HG03045 (cell line): Measurements from ENCODE around the gene GAL3ST2.
"Not testable (repeated sequence)": the region's sequence is repeated elsewhere in the genome, so short reads cannot be mapped to it uniquely, and the experiment has no call there.

ENCODE experiments used
- ATAC-seq: cut with Tn5 transposase; IDR thresholded peaks from one replicate; pipeline ENCODE4 v1.9.1; 2021; ENCODE audit warnings: mild to moderate bottlenecking, moderate library complexity; ENCODE audit not compliant: unreplicated experiment

The GAL3ST2 gene

GRCh38 chr2:241806217-241806616 lies 29.6 kb downstream of the GAL3ST2 start:
- not testable (repeated sequence) for ATAC-seq

DNA sequence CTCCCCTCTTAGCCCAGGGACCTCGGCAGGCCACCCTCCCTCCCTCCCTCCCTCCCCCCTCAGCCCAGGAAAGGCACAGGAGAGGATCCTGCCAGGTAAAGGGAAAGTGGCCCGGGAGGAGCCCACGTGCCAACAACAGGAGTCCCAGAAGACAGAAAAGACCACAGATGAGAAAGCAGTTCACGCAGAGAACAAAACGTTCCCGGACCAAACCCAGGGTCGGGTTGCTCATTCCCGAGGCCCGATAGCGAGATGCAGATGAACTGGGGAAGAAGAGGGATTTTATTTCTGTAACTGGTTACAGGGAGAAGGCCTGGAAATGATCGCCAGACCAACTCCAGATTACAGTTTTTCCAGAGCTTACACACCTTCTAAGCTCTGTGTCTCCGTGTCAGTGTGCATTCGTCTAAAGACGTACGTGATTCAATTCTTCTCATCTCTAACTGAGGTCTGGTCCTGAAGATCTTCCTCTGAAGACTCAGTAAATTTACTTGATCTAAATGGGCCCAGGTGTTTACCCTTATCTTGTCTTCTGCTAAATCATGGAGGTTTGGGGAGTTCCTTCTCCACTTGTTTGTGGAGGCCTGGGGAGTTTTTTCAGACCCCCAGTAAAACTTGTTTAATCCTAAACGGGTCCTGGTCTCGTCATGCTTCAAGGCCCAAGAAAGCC lies 31.6 kb downstream of the GAL3ST2 start:
- no peak for ATAC-seq

DNA sequence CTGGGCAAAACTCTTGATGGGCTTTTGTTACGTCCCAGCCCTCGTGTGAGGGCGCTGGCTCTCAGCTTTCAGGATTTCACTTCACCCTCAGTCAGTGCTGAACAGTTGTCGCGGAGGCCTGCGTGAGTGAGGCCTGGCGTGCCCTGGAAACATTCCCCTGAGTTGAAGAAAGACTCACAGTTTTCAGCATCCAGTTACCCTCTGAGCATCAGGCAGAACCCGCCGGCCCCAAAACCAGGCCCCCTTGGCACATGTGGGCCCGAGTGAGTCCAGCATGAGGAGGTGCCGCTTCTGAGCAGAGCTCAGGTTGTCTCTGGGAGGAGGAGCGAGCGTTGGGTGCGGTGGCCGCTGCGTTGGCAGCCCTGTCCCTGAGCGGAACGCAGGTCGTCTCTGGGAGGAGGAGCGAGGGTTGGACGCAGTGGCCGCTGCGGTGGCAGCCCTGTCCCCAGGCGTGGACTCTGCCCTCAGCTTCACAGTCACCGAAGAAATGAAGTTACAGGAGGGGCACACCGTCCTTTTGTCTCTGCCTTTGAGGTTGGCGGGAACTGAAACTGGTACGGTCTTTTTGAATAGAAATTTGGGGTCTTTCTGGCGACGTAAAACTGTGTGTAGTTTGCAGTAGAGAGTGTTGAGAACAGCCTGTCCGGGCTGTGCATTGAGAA lies 32.2 kb downstream of the GAL3ST2 start, which contains the start of gene NEU4:
Gene NEU4 (plus strand): TSS at position 473 of the 662 bp plus-strand sequence. CDS start 5,292 bp downstream, outside the sequence.
- ATAC-seq = no peak

GRCh38 chr2:241809383-241810306 lies 33.0 kb downstream of the GAL3ST2 start:
- ATAC-seq = no peak

DNA sequence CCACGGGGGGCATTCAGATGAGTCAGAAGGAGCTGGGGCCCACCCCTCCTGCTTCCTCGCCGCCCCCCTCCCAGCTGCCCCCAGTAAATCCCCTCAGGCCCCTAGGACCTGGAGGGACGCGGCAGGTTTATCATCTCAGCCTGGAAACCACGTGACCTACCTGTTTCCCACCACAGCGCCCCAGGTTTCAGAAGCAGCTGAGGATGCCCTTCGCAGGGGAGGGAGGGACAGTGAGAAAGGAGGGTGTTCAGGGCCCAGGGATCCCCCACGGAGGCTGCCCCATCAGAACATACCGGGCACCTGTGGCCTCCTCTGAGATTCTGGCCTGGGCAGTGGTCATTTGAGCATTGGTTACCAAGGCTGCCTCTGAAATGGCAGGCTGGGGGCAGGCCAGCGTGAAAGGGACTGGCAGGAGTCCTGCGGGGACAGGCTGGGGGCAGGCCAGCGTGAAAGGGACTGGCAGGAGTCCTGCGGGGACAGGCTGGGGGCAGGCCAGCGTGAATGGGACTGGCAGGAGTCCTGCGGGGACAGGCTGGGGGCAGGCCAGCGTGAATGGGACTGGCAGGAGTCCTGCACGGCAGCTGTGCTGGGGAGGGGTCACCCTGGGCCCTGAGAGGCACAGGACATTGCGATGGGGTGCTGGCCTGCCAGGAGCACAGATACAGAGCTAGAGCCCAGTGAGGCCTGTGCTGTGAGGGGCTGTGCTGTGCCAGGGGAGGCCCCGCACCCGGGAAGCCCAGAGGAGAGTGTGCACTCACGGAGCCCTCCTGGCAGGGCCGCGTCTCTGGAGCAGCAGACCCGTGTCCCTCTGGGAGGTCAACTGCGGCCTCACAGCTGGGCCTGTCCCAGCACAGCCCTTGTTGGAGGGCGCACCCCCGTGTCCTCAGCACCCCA lies 33.9 kb downstream of the GAL3ST2 start:
- ATAC-seq = no peak

GRCh38 chr2:241811201-241811951 lies 34.8 kb downstream of the GAL3ST2 start:
- no peak for ATAC-seq

DNA sequence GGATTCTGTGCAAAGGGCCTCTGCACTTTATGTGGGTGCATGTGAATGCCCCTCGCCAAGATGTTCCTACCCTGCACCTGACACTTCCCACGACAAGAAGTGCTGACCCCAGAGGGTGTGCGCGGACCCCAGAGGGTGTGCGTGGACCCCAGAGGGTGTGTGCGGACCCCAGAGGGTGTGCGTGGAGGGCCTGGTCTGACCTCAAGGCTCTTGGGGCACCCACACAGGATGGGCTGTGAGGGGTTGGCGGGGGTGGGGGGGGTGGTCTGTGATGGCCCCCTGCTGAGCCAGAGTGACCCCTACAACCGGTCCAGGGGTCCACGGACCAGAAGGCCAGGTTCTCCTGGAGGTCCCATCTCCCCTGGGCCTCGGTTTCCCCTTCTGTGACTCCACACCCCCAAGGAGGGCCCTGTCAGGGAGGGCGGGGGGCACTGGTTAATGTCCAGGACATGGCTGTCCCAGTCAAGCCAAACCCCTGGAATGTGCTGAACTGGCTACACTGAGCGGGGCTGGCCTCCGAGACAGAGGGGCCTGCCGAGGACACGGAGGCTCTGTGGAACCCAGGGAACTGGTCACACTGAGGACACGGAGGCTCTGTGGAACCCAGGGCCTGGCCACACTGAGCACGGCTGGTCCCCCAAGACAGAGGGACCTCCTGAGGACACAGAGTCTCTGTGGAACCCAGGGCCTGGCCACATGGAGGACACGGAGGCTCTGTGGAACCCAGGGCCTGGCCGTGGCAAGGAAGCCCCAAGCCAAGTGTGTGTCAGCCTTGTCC lies 35.5 kb downstream of the GAL3ST2 start:
- ATAC-seq = no peak

DNA sequence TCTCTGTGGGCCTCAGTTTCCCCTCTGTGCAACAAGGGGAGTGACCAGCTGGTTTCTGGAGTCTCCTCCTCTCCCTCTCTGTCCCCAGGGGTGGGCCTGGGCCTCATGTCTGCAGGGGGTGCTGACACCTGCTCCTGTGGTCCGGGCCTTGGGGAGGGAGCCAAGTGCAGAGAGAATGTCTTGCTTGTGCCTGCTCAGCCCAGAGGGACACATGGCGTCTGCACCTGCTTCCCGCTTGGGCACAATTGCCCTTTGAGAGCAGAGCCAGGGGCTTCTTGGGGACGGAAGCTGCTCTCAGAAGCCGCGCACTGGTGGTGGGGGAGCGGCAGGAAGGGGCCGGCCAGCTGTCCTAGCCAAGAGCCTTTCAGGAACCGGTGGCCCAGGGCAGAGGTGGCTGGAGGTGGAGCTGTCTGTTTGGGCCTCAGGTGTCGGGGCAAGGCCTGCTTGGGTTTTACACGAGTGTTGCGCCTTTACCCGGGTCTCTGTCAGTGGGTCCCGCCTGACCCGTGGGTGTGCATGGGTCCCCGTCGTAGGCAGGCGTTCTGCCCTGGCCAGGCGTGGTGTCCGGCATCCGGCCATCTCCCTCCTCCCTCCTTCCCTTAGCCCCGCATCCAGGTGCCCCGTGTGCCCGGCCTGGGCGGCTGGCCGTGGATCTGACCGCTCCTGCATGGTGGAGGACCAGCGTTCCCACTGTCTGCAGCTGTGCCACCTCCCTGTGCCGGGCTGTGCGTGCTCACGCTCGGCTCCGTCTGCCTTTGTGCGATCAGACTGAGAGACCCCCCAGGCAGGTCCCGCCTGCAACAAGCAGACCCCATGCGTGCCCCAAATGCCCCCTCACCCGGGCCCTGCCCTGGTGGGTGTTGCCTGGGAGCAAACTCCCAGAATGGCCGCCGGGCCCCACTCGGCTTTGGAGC lies 36.4 kb downstream of the GAL3ST2 start:
- no peak for ATAC-seq

DNA sequence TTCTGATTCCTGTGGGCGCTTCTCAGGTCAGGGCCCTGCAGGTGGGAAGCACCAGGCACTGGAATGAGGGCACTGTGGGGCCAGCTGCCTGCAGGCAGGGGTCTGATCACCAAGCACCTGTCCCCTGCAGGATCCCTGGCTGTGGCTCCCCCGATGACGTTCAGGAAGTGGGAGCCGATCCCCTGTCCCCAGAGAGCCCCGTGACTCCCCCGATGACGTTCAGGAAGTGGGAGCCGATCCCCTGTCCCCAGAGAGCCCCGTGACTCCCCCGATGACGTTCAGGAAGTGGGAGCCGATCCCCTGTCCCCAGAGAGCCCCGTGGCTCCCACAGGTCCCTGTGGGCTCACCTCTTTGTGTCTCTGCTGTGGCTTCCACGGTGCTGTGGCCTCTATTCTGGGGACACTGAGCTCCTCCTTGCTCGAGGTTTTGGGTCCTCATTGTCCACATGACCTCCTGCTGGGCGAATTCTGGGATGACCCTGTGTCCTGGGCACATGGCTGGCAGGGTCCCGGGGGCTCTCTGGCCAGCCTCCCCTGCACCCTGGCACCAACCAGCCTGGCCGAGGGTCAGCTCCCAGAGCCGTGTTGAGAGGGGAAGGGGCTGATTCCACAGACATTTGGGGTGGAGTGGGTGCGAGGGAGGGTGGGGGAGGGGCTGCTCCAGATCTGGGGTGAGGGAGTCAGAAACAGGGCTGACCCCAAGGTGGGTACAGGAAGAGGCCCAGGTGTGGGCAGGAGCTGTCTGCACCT lies 37.2 kb downstream of the GAL3ST2 start:
- no peak for ATAC-seq

- no peak for ATAC-seq
Measured at GRCh38 chr2:241814393-241814642, 37.7 kb downstream of the GAL3ST2 start.

GRCh38 chr2:241814643-241815476 lies 38.2 kb downstream of the GAL3ST2 start:
- ATAC-seq = no peak

DNA sequence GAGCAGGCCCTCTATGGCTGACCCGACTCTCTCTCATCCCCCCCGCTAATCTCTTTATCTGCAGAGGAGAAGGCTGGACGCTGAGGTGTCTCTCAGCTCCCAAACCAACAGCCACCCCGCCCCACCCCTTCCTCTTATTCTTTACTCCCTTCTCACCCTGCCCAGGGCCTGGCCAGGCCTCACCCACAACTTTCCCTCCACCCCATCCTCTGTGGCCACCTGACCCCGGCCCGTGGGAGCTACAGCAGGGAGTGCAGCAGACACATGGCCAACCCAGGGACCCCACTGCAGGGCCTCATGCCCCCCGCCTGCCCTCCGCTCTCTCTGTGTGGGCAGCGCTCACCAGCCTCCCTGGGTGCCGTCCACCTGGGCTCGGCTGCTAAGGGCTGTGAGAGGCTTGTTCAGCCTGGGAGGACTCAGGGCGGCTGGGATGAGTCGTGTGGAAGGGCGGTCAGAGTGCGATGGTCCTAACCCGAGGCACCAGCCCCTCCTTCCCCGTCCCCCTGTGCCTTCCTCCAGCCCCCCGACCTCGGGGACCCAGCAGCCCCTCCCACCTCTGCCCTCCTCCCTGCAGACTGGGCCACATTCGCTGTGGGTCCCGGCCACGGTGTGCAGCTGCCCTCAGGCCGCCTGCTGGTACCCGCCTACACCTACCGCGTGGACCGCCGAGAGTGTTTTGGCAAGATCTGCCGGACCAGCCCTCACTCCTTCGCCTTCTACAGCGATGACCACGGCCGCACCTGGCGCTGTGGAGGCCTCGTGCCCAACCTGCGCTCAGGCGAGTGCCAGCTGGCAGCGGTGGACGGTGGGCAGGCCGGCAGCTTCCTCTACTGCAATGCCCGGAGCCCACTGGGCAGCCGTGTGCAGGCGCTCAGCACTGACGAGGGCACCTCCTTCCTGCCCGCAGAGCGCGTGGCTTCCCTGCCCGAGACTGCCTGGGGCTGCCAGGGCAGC lies 39.1 kb downstream of the GAL3ST2 start:
- ATAC-seq = no peak

DNA sequence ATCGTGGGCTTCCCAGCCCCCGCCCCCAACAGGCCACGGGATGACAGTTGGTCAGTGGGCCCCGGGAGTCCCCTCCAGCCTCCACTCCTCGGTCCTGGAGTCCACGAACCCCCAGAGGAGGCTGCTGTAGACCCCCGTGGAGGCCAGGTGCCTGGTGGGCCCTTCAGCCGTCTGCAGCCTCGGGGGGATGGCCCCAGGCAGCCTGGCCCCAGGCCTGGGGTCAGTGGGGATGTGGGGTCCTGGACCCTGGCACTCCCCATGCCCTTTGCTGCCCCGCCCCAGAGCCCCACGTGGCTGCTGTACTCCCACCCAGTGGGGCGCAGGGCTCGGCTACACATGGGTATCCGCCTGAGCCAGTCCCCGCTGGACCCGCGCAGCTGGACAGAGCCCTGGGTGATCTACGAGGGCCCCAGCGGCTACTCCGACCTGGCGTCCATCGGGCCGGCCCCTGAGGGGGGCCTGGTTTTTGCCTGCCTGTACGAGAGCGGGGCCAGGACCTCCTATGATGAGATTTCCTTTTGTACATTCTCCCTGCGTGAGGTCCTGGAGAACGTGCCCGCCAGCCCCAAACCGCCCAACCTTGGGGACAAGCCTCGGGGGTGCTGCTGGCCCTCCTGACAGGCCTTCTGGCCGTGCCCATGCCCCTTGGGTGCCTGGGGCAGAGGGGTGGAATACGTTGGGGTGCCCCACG lies 40.0 kb downstream of the GAL3ST2 start:
- ATAC-seq = no peak

DNA sequence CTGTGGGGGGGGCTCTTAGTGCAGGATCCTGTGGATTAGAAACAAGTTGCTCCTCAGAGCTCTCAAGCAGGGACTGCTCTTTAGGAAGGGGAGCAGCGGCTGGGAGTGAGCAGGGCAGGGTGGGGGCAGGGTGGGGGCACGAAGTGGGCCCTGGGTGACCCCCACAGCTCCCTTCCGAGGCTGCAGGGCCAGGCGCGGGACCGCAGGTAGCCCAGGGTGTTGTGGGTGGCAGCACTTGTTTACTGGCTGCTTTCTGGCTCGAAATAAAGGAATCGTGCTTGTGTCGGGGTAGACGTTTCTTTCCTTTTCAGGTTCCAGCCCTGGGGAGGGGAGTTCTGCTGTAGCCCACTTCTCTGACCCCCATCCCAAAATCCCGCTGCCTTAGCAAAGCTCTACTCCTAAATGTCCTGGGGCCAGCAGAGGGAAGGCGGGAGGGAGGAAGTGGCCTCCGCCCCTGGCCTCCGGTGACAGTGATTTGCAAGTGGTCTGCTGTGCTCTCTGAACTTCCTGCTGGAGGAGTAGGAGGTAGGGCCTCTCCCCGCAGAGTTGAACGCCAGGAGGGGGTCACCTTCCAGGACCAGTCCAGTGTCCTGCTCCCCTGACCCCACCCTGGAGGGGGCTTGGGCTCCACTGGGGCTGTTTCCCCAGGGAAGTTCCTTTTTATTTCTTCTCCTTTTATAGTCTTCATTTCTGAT lies 40.7 kb downstream of the GAL3ST2 start:
- no peak for ATAC-seq
